Spinal cord (tissue), 10 donors: ENCODE results near the gene NQO2. TPM values are rescaled to one million over a fixed set of nuclear protein-coding genes. Genes with fewer than 3 reads are reported as not detected.

ENCODE experiments used
- DNase-seq, 6 donors: peaks; one replicate each; pipeline versions ENCODE4 v3.0.0 to v3.0.0-alpha.2; 2013 to 2015; ENCODE audit warnings: low spot score in 6 of 6, low read depth in 4 of 6
- H3K27ac ChIP-seq: one replicate; pipeline ENCODE4 v1.5.1; 2013; ENCODE audit warnings: low read depth, low read length, control low read depth
- H3K27me3 ChIP-seq: one replicate; pipeline ENCODE4 v1.6.1; 2013; ENCODE audit warnings: low read length; ENCODE audit not compliant: control insufficient read depth, insufficient read depth
- H3K36me3 ChIP-seq: one replicate; pipeline ENCODE4 v1.6.1; 2013; ENCODE audit warnings: low read length; ENCODE audit not compliant: control insufficient read depth, insufficient read depth
- H3K4me1 ChIP-seq: one replicate; pipeline ENCODE4 v1.6.1; 2013; ENCODE audit warnings: low read length; ENCODE audit not compliant: control insufficient read depth, insufficient read depth
- H3K4me3 ChIP-seq: one replicate; pipeline ENCODE4 v1.5.1; 2013; ENCODE audit warnings: low read depth, low read length, control low read depth
- H3K9me3 ChIP-seq: one replicate; pipeline ENCODE4 v1.6.1; 2013; ENCODE audit warnings: low read length; ENCODE audit not compliant: control insufficient read depth, insufficient read depth
- WGBS: methylation state at CpG from one replicate; pipeline ENCODE4 v1.1.5; 2013; ENCODE audit warnings: missing lambda C conversion rate; ENCODE audit not compliant: insufficient coverage; 5-methylcytosine and 5-hydroxymethylcytosine counted together
- long read RNA-seq, 4 donors: transcript quantifications; one replicate each; lab custom pipeline, GENCODE V29; 2026
- polyA plus RNA-seq, 2 donors: library from polyadenylated mRNA; unstranded; fragments of 120-200 nt; gene quantifications; one replicate each; pipeline ENCODE4 v1.2.1, GENCODE V29; 2013; ENCODE audit not compliant: insufficient read length in 2 of 2
- total RNA-seq, 2 donors: library from RNA; depleted of rRNA in 1 of 2; stranded (reverse); fragments of 120-200 nt in 1 of 2; fragments of >200 nt in 1 of 2; gene quantifications; one replicate each; pipeline versions ENCODE4 v1.2.3 to v1.2.4, GENCODE V29; 2013 to 2014
- donor health status: healthy.

The NQO2 gene, protein sequence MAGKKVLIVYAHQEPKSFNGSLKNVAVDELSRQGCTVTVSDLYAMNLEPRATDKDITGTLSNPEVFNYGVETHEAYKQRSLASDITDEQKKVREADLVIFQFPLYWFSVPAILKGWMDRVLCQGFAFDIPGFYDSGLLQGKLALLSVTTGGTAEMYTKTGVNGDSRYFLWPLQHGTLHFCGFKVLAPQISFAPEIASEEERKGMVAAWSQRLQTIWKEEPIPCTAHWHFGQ
- total RNA-seq (10 to 100 TPM; 12.2 to 40.5 TPM), polyA plus RNA-seq (10 to 100 TPM; 45.2 to 63.0 TPM)
- long read RNA-seq, donor 1, full-length matches to known transcripts, result 9 of 26 reads
- long read RNA-seq, donor 1, partial matches to known transcripts, result 7 of 26 reads
- long read RNA-seq, donor 1, other reads (novel, unspliced or antisense), result 10 of 26 reads
- long read RNA-seq, donor 2, full-length matches to known transcripts, result 6 of 6 reads
- long read RNA-seq, donor 2, partial matches to known transcripts, result 0 of 6 reads
- long read RNA-seq, donor 2, other reads (novel, unspliced or antisense), result 0 of 6 reads
- long read RNA-seq, donor 3, full-length matches to known transcripts, result 1 of 1 reads
- long read RNA-seq, donor 3, partial matches to known transcripts, result 0 of 1 reads
- long read RNA-seq, donor 3, other reads (novel, unspliced or antisense), result 0 of 1 reads
- long read RNA-seq, donor 4, full-length matches to known transcripts, result 5 of 11 reads
- long read RNA-seq, donor 4, partial matches to known transcripts, result 6 of 11 reads
- long read RNA-seq, donor 4, other reads (novel, unspliced or antisense), result 0 of 11 reads

- Histone ChIP-seq H3K4me1 (peaks cover 23% of the 10 kb centered on the region), H3K36me3 (peaks cover 8% of the 10 kb centered on the region), H3K27ac (peak within 1 kb of the TSS; percentile 75), H3K27me3 (no peaks in the 10 kb centered on the region), H3K9me3 (no peaks in the 10 kb centered on the region), H3K4me3 (peak within 1 kb of the TSS; percentile 79)
- peak in 4 of 6 donors; percentile 28 to 95 (median 88) for DNase-seq
- 4% methylated on average over 61 of the region's 87 CpGs for WGBS
Measured at GRCh38 chr6:2999618-3000557, at the start of gene NQO2. TSS of gene NQO2 (plus strand) at chr6:2999894. CDS start at chr6:3006553, 6,659 bp downstream.

- H3K36me3 ChIP-seq, result peaks cover 52% of the 10 kb centered on the region
- no peak overlapping the region for H3K27ac ChIP-seq
- DNase-seq, result no peak
- H3K4me3 ChIP-seq, result no peak overlapping the region
- no peaks in the 10 kb centered on the region for H3K9me3 ChIP-seq
- peaks cover 12% of the 10 kb centered on the region for H3K4me1 ChIP-seq
- H3K27me3 ChIP-seq, result no peaks in the 10 kb centered on the region
- WGBS, result 92% methylated on average over 8 of the region's 12 CpGs
Measured at GRCh38 chr6:2950713-2951112, 49.0 kb upstream of the NQO2 start.

- WGBS, result 68% methylated on average over 3 of the region's 8 CpGs
- H3K4me1 ChIP-seq, result peaks cover 12% of the 10 kb centered on the region
- H3K27ac ChIP-seq, result no peak overlapping the region
- peaks cover 58% of the 10 kb centered on the region for H3K36me3 ChIP-seq
- no peaks in the 10 kb centered on the region for H3K9me3 ChIP-seq
- no peak for DNase-seq
- no peak overlapping the region for H3K4me3 ChIP-seq
- H3K27me3 ChIP-seq, result no peaks in the 10 kb centered on the region
Measured at GRCh38 chr6:2951728-2952127, 48.0 kb upstream of the NQO2 start.

- Histone ChIP-seq H3K36me3 (peaks cover 52% of the 10 kb centered on the region), H3K4me3 (no peak overlapping the region), H3K27ac (peak overlapping the region; percentile 36), H3K27me3 (no peaks in the 10 kb centered on the region), H3K9me3 (no peaks in the 10 kb centered on the region), H3K4me1 (peaks cover 18% of the 10 kb centered on the region)
- DNase-seq, result peak in 5 of 6 donors; percentile 35 to 91 (median 48)
- WGBS, result 4% methylated on average over 26 of the region's 27 CpGs
Measured at GRCh38 chr6:2952557-2953095, 47.1 kb upstream of the NQO2 start.

- Histone ChIP-seq H3K36me3 (peaks cover 50% of the 10 kb centered on the region), H3K9me3 (no peaks in the 10 kb centered on the region), H3K4me3 (no peak overlapping the region), H3K4me1 (peaks cover 21% of the 10 kb centered on the region), H3K27ac (peak overlapping the region; percentile 36), H3K27me3 (no peaks in the 10 kb centered on the region)
- WGBS, result 84% methylated on average over 8 of the region's 12 CpGs
- no peak for DNase-seq
Measured at GRCh38 chr6:2953098-2953497, 46.6 kb upstream of the NQO2 start.

DNA sequence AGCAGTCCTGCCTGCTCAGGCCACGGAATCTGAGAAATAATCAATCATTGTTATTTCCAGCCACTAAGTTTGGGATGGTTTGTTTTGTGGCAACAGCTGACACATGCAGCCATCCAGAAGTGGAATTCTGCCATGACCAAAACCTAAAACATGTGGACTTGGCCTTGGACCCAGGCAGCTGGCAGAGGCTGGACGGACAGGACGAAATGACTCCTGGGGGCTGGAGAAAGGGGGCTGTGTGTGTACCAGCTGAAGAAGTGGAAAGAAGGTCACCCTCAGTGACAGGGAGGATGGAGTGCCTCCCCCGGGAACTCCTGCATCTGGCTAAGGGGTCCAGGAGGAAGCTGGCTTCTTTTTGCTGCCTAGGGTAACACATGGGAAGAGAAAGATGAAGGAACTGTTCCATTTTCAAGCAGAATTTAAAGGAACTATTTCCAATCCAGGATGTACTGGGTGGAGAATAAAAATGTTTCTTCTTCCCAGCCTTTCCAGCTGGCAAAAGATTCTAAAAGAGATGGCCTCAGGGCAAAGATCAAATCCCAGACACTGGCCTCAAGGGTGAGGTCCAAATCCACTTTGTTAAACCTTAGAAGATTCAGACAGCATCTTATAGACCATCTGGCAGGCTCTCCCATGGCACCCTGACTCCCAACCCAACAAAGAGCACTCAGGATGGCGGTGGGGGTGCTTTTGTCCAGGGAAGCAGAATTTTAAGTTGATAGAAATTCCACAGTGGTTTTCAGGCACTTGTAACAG lies 42.6 kb upstream of the NQO2 start:
- WGBS, result 47% methylated on average over 3 of the region's 5 CpGs
- H3K4me3 ChIP-seq, result no peak overlapping the region
- H3K27ac ChIP-seq, result no peak overlapping the region
- H3K9me3 ChIP-seq, result no peaks in the 10 kb centered on the region
- peaks cover 30% of the 10 kb centered on the region for H3K4me1 ChIP-seq
- peaks cover 36% of the 10 kb centered on the region for H3K36me3 ChIP-seq
- no peak for DNase-seq
- no peaks in the 10 kb centered on the region for H3K27me3 ChIP-seq

- WGBS, result 88% methylated on average over 10 of the region's 11 CpGs
- Histone ChIP-seq H3K36me3 (peaks cover 34% of the 10 kb centered on the region), H3K27me3 (no peaks in the 10 kb centered on the region), H3K4me3 (no peak overlapping the region), H3K4me1 (peaks cover 25% of the 10 kb centered on the region), H3K27ac (no peak overlapping the region), H3K9me3 (no peaks in the 10 kb centered on the region)
- DNase-seq, result no peak
Measured at GRCh38 chr6:2957696-2958330, 41.9 kb upstream of the NQO2 start.

GRCh38 chr6:2958331-2958711 lies 41.4 kb upstream of the NQO2 start:
- Histone ChIP-seq H3K27me3 (no peaks in the 10 kb centered on the region), H3K36me3 (peaks cover 31% of the 10 kb centered on the region), H3K4me3 (no peak overlapping the region), H3K4me1 (peaks cover 22% of the 10 kb centered on the region), H3K27ac (no peak overlapping the region), H3K9me3 (no peaks in the 10 kb centered on the region)
- no peak for DNase-seq
- 91% methylated on average over 17 of the region's 18 CpGs for WGBS
